COLO668 (cell line): ENCODE results near the gene NLK.
A peak's percentile ranks its signal among the peaks of the same experiment; 100 is the strongest.

Experiments
- DNase-seq: peaks from one replicate; lab custom pipeline; 2025; ENCODE audit not compliant: unreplicated experiment; lab: John Stamatoyannopoulos, UW

Gene NLK

GRCh38 chr17:28039251-28039650 lies 3.2 kb upstream of the NLK start:
- no peak for DNase-seq

- no peak for DNase-seq
Measured at GRCh38 chr17:28040406-28040805, 2.1 kb upstream of the NLK start.

- peak; percentile 95 for DNase-seq
Measured at GRCh38 chr17:28041068-28041843, 1.2 kb upstream of the NLK start.

- no peak for DNase-seq
Measured at GRCh38 chr17:28041844-28042656, 427 bp upstream of the NLK start.

- DNase-seq: no peak
Measured at GRCh38 chr17:28042721-28043291, 329 bp downstream of the NLK start.

- no peak for DNase-seq
Measured at GRCh38 chr17:28043296-28043695, 819 bp downstream of the NLK start.

- DNase-seq: no peak
Measured at GRCh38 chr17:28043741-28044140, 1.3 kb downstream of the NLK start.

GRCh38 chr17:28045304-28045703 lies 2.8 kb downstream of the NLK start:
- DNase-seq: no peak

GRCh38 chr17:28046034-28046825 lies 3.8 kb downstream of the NLK start:
- DNase-seq: no peak

GRCh38 chr17:28047806-28048205 lies 5.3 kb downstream of the NLK start:
- no peak for DNase-seq

GRCh38 chr17:28049071-28049470 lies 6.6 kb downstream of the NLK start:
- DNase-seq: no peak

- no peak for DNase-seq
Measured at GRCh38 chr17:28053044-28053670, 10.7 kb downstream of the NLK start.

GRCh38 chr17:28053725-28054124 lies 11.2 kb downstream of the NLK start:
- no peak for DNase-seq

- no peak for DNase-seq
Measured at GRCh38 chr17:28055546-28056275, 13.2 kb downstream of the NLK start.

GRCh38 chr17:28056276-28056620 lies 13.8 kb downstream of the NLK start:
- no peak for DNase-seq

- DNase-seq: no peak
Measured at GRCh38 chr17:28057731-28058246, 15.3 kb downstream of the NLK start.

GRCh38 chr17:28059675-28060074 lies 17.2 kb downstream of the NLK start:
- no peak for DNase-seq

GRCh38 chr17:28065706-28066105 lies 23.2 kb downstream of the NLK start:
- no peak for DNase-seq

- DNase-seq: no peak
Measured at GRCh38 chr17:28069061-28069460, 26.6 kb downstream of the NLK start.

- no peak for DNase-seq
Measured at GRCh38 chr17:28071179-28071578, 28.7 kb downstream of the NLK start.
